ENCODE results near the gene UBE2I.

Gene UBE2I

DNA sequence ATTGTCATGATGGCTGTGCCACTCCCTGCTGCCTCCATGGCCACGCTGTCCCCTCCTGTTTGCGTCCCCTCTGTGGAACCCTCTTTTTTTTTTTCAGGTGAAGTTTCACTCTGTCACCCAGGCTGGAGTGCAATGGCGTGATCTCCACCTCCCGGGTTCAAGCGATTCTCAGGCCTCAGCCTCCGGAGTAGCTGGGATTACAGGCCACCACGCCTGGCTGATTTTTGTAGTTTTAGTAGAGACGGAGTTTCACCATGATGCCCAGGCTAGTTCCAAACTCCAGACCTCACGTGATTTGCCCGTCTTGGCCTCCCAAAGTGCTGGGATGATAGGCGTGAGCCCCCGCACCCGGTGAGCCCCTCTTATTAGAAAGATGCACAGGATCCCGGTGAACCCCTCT lies 11.0 kb upstream of the UBE2I start:
- H3K27me3 ChIP-seq (ENCODE audit: insufficient read depth, low read length), result peaks cover 14% of the 10 kb centered on the region
- no peak overlapping the region for H3K27ac ChIP-seq (ENCODE audit: low read length)
- H3K4me1 ChIP-seq (ENCODE audit: insufficient read depth, low read length), result peaks cover 2% of the 10 kb centered on the region; the same call in 1 of the 2 replicates
- no peak overlapping the region for H3K4me3 ChIP-seq (ENCODE audit: low read length)
- H3K9me3 ChIP-seq (ENCODE audit: insufficient read depth, low read depth, low read length), result no peaks in the 10 kb centered on the region
- H3K36me3 ChIP-seq (ENCODE audit: insufficient read depth, low read depth, low read length), result no peaks in the 10 kb centered on the region
- H3K9ac ChIP-seq (ENCODE audit: low read depth, low read length), result no peak overlapping the region

DNA sequence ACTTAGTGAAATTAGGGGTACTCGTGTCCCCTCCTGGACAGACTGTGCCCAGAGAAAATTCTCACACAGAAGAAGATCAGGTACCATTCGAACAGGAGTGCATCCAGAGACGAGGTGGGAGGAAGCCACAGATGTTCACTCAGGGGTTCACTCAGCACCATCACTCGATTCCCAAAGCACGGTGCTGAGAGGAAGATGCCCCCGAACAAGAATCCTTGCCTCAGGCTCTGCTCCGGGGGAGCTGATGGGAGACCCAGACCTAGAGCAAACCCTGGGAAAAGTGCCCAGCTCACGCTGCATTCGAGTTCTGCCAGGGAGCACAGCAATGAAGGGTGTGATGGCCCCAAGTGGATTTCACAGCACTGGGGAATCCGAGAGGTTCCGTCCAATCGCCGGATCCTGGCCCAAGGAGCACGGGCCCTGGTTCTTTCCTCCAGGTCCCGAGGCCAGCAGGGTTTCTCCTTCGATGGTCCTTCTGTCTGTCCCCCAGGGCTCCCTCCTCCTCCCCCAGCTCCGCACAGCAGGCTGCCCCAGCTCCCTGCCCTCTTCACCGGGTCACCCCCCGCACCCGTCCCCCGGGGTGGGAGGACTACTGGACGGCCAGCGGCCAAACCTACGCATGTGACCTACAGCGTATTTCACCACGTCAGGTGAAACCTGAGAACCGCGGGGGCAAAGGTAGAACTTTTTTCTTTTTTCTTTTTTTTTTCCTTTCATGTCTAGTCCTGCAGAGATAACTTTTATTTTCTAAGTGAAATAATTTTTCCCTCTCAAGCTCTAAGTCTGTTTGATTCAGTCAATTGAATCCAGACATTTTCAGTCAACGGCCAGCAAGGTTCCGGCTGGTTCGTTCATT lies 10.2 kb upstream of the UBE2I start:
- Histone ChIP-seq H3K9ac (ENCODE audit: low read depth, low read length) (no peak overlapping the region), H3K36me3 (ENCODE audit: insufficient read depth, low read depth, low read length) (no peaks in the 10 kb centered on the region), H3K4me1 (ENCODE audit: insufficient read depth, low read length) (peaks cover 2% of the 10 kb centered on the region; the same call in 1 of the 2 replicates), H3K27ac (ENCODE audit: low read length) (no peak overlapping the region), H3K4me3 (ENCODE audit: low read length) (no peak overlapping the region), H3K27me3 (ENCODE audit: insufficient read depth, low read length) (peaks cover 14% of the 10 kb centered on the region), H3K9me3 (ENCODE audit: insufficient read depth, low read depth, low read length) (no peaks in the 10 kb centered on the region)

DNA sequence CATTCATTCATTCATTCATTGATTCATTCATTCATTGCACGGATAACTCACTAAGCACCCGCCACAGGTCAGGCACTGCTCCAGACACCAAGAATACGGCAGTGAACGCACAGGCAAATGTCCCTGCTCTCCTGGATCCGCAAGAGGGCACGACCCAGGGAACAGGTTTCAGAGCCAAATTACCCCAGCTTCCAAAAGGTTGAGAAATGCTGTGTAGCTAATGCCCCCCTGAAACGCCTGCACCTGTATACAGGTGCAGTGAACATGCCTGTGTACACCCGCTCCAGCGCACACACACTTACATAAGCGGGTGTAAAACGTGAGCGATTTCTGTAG lies 9.6 kb upstream of the UBE2I start:
- Histone ChIP-seq H3K9me3 (ENCODE audit: insufficient read depth, low read depth, low read length) (no peaks in the 10 kb centered on the region), H3K27ac (ENCODE audit: low read length) (no peak overlapping the region), H3K27me3 (ENCODE audit: insufficient read depth, low read length) (peaks cover 14% of the 10 kb centered on the region), H3K9ac (ENCODE audit: low read depth, low read length) (no peak overlapping the region), H3K36me3 (ENCODE audit: insufficient read depth, low read depth, low read length) (no peaks in the 10 kb centered on the region), H3K4me1 (ENCODE audit: insufficient read depth, low read length) (peaks cover 2% of the 10 kb centered on the region; the same call in 1 of the 2 replicates), H3K4me3 (ENCODE audit: low read length) (no peak overlapping the region)

DNA sequence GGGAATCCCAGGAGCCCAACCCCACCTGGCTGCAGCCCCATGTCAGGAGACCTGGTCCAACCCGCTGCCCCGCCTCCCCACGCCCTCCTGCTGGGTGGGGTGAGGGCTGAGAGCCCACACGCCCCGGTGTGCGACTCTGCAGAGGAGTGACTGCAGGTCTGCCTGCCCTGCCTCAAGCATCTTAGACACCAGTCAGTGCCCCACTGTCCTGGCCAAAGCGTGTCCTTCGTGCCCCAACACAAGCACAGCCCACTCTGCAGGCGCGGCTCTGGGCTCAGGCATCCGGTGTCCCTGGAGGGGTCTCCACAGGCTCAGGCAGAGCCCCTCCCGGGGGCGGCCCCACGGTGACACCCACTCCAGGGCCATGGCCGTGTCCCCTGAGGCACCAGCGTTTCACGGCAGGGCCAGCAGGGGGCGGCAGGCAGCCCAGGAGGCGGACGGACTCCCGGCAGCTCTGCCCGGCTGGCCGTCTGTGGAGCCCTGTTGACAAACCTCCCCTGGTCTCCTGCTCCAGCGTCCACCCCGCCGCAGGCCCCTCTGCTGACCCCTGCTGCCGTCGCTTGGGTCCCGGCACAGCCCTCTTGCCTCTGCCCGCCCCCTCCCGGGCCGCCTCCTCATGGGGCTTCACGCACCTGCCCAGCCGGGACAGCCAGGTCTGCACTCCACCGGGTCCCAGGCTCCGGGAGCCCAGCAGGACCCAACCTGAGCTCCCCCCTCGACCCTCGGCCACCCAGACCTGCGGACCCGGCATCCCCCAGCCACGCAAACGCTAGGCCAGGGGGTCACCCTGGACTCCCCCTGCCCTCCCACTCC lies 8.6 kb upstream of the UBE2I start:
- H3K4me3 ChIP-seq (ENCODE audit: low read length), result peak overlapping the region; percentile 16; the same call in 1 of the 2 replicates
- H3K27me3 ChIP-seq (ENCODE audit: insufficient read depth, low read length), result peaks cover 14% of the 10 kb centered on the region
- no peaks in the 10 kb centered on the region for H3K9me3 ChIP-seq (ENCODE audit: insufficient read depth, low read depth, low read length)
- H3K36me3 ChIP-seq (ENCODE audit: insufficient read depth, low read depth, low read length), result no peaks in the 10 kb centered on the region
- no peak overlapping the region for H3K9ac ChIP-seq (ENCODE audit: low read depth, low read length)
- H3K27ac ChIP-seq (ENCODE audit: low read length), result no peak overlapping the region
- H3K4me1 ChIP-seq (ENCODE audit: insufficient read depth, low read length), result no peaks in the 10 kb centered on the region; the same call in 1 of the 2 replicates

DNA sequence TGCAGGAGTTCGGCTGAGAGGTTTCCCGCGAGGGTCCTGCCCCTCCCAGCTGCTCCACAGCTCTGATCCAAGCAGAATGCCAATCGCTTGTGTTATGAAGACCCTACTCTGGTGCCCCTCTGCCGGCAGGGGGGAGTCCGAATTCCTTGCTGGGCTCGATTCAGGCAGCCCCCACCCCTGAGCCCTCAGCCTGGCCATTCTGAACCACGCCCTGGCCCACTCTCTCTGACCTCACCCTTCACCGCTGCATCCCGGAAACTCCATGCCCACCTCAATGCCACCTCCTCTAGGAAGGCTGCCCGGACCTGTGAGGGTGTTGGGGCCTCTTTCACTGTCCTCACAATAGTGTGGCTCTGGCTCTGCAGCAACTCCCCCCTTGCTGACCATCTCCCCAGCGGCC lies 7.9 kb upstream of the UBE2I start:
- Histone ChIP-seq H3K9me3 (ENCODE audit: insufficient read depth, low read depth, low read length) (no peaks in the 10 kb centered on the region), H3K27me3 (ENCODE audit: insufficient read depth, low read length) (peaks cover 14% of the 10 kb centered on the region), H3K9ac (ENCODE audit: low read depth, low read length) (no peak overlapping the region), H3K27ac (ENCODE audit: low read length) (no peak overlapping the region), H3K36me3 (ENCODE audit: insufficient read depth, low read depth, low read length) (no peaks in the 10 kb centered on the region), H3K4me1 (ENCODE audit: insufficient read depth, low read length) (no peaks in the 10 kb centered on the region; the same call in 1 of the 2 replicates), H3K4me3 (ENCODE audit: low read length) (no peak overlapping the region)

DNA sequence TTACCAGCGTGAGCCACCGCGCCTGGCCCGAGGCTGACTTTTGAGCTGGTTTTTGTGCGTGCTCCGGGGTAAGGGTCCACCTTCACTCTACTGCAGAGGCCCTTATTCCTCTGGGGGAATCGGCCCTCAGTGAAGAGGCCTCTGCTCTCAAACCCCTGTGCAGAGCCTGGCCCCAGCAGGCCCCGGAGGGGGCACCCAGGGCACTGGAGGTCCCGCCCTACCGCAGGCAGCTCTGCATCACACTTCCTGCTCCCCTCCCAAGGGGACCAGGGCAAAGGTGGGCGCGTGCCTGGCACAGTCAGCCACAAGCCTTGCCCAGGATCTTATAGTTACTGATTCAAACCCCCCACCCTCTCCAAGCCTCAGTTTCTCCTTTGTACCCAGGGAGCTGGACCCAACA lies 3.6 kb upstream of the UBE2I start:
- Histone ChIP-seq H3K9ac (ENCODE audit: low read depth, low read length) (no peak overlapping the region), H3K27ac (ENCODE audit: low read length) (no peak overlapping the region), H3K4me3 (ENCODE audit: low read length) (no peak overlapping the region), H3K9me3 (ENCODE audit: insufficient read depth, low read depth, low read length) (no peaks in the 10 kb centered on the region), H3K27me3 (ENCODE audit: insufficient read depth, low read length) (no peaks in the 10 kb centered on the region; the same call in 1 of the 2 replicates), H3K36me3 (ENCODE audit: insufficient read depth, low read depth, low read length) (no peaks in the 10 kb centered on the region), H3K4me1 (ENCODE audit: insufficient read depth, low read length) (no peaks in the 10 kb centered on the region; the same call in 1 of the 2 replicates)

DNA sequence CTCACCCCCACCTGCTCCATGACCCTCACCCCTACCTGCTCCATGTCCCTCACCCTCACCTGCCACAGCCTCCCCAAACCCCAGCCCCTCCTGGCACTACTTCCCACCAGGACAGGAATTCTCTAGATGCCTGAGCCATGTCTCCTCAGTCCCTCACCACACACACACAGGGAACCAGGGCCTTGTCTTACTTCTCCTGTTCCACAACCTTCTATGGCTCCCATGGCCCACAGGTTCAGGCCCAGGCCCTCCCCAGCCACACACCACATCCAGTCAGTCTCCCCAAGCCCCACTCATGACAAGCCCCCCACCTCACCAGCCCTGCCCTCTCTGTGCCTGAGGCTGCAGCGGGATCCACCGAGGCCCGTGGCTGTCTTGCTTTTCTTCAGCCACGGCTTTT lies 3.1 kb upstream of the UBE2I start:
- peaks cover 2% of the 10 kb centered on the region; the same call in 1 of the 2 replicates for H3K4me1 ChIP-seq (ENCODE audit: insufficient read depth, low read length)
- H3K36me3 ChIP-seq (ENCODE audit: insufficient read depth, low read depth, low read length), result no peaks in the 10 kb centered on the region
- no peak overlapping the region for H3K9ac ChIP-seq (ENCODE audit: low read depth, low read length)
- no peak overlapping the region for H3K27ac ChIP-seq (ENCODE audit: low read length)
- no peaks in the 10 kb centered on the region for H3K9me3 ChIP-seq (ENCODE audit: insufficient read depth, low read depth, low read length)
- no peaks in the 10 kb centered on the region; the same call in 1 of the 2 replicates for H3K27me3 ChIP-seq (ENCODE audit: insufficient read depth, low read length)
- no peak overlapping the region for H3K4me3 ChIP-seq (ENCODE audit: low read length)

DNA sequence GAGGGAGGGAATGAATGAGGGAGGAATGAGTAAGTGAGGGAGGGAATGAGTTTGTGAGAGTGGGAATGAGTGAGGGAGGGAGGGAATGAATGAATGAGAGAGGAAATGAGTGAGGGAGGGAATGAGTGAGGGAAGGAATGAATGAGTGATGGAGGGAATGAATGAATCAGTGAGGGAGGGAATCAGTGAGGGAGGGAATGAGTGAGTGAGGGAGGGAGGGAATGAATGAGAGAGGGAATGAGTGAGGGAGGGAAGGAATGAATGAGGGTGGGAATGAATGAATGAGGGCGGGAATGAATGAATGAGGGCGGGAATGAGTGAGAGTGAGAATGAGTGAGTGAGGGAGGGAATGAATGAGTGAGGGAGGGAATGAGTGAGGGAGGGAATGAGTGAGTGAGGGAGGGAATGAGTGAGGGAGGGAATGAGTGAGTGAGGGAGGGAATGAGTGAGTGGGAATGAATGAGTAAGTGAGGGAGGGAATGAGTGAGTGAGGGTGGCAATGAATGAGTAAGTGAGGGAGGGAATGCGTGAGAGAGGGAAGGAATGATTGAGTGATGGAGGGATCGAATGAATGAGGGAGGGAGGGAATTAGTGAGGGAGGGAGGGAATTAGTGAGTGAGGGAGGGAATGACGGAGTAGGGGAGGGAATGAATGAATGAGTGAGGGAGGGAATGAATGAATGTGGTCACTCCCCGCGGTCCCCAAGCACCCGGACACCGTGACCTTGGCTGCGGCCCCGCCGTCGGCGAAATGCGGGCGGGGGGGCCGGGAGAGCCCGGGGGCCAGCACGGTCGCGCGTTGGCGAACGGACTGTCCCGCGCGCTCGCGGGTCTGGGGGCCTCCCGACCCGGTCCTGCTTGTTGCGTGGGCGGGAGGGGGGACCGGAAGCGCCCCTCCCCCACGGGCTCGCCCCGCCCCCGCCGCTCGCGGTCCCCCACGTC lies 1.1 kb upstream of the UBE2I start:
- Histone ChIP-seq H3K9ac (ENCODE audit: low read depth, low read length) (peak overlapping the region; percentile 99; the same call in 1 of the 2 replicates), H3K4me1 (ENCODE audit: insufficient read depth, low read length) (peaks cover 6% of the 10 kb centered on the region; the same call in 1 of the 2 replicates), H3K36me3 (ENCODE audit: insufficient read depth, low read depth, low read length) (peaks cover 7% of the 10 kb centered on the region; the same call in 1 of the 2 replicates), H3K27ac (ENCODE audit: low read length) (no peak overlapping the region), H3K27me3 (ENCODE audit: insufficient read depth, low read length) (no peaks in the 10 kb centered on the region), H3K9me3 (ENCODE audit: insufficient read depth, low read depth, low read length) (no peaks in the 10 kb centered on the region), H3K4me3 (ENCODE audit: low read length) (peak overlapping the region; percentile 80)

DNA sequence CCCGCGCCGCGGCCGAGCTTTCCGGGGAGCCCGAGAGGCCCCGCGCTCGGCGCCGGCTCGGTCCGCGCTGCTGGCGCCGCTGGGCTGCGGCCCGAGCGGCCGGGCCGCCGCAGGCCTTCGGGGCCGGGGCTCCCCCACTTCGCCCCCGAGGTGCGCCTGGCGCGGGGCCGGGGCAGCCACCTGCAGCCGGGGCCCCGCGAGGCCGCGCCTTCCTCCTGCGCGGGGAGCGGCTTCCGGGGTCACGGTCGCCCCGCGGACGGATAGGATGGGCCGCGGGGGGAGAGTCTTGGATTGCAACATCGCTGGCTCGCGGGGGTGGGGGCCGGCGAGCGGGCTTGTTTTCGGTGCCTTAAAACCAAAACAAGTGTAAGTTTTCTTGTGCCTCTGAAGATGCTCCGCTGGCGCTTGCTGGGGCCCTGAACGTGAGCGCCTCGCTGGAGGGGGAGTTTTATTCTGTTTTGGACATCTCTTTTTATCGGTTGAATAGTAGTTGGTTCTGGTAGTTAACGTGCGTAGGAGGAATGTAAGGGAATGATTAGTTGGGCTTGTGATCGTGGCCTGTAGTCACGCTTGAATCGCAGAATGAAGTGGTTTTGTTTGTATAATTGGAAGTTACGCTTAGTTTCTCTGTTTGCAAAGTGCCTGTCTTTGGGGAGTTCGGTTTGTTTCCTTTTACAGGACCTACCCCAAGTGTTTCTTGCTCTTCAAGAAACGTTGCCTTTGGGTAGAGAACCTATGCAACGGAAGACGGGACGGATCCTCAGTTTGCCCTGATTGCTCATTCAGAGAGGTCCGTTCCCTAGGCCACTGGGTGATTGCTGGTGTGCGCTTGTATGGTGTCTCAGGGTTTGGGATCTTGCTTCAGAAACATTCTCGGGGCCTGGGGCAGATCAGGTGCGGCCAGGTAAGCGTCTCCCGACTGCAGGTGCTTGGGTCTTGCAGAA lies 724 bp downstream of the UBE2I start:
- H3K27ac ChIP-seq (ENCODE audit: low read length), result no peak overlapping the region
- H3K9me3 ChIP-seq (ENCODE audit: insufficient read depth, low read depth, low read length), result no peaks in the 10 kb centered on the region
- peaks cover 22% of the 10 kb centered on the region for H3K36me3 ChIP-seq (ENCODE audit: insufficient read depth, low read depth, low read length)
- peak overlapping the region; percentile 99 for H3K9ac ChIP-seq (ENCODE audit: low read depth, low read length)
- H3K4me3 ChIP-seq (ENCODE audit: low read length), result peak overlapping the region; percentile 98
- no peaks in the 10 kb centered on the region for H3K27me3 ChIP-seq (ENCODE audit: insufficient read depth, low read length)
- H3K4me1 ChIP-seq (ENCODE audit: insufficient read depth, low read length), result 0 out of 2 replicates have a peak, but pooled peaks cover 6% of the 10 kb centered on the region

DNA sequence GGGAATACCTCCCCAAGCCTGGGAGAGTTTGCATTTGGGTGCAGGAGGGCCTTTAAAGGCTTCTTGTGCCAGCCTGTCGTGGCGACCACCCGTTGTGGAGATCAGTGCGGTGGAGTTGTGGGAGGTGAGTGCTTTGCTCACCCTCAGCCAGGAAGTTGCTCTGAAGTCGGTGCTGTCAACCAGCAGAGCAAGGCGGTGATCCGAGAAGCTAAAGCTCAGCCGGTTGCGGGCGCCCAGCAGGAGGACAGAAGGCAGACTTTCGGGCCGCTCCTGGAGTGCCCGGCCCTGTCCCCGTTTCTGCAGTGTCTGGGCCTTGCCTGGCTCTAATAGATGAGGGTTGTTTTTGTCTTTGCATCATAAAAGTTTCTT lies 1.4 kb downstream of the UBE2I start:
- Histone ChIP-seq H3K27ac (ENCODE audit: low read length) (no peak overlapping the region), H3K4me1 (ENCODE audit: insufficient read depth, low read length) (0 out of 2 replicates have a peak, but pooled peaks cover 6% of the 10 kb centered on the region), H3K4me3 (ENCODE audit: low read length) (peak overlapping the region; percentile 98), H3K9me3 (ENCODE audit: insufficient read depth, low read depth, low read length) (no peaks in the 10 kb centered on the region), H3K36me3 (ENCODE audit: insufficient read depth, low read depth, low read length) (peaks cover 29% of the 10 kb centered on the region), H3K9ac (ENCODE audit: low read depth, low read length) (peak overlapping the region; percentile 99), H3K27me3 (ENCODE audit: insufficient read depth, low read length) (no peaks in the 10 kb centered on the region)
